ENCODE data around the gene NFE2L2.
"Not testable (repeated sequence)": the region's sequence is repeated elsewhere in the genome, so short reads cannot be mapped to it uniquely, and the experiment has no call there.

Gene NFE2L2

DNA sequence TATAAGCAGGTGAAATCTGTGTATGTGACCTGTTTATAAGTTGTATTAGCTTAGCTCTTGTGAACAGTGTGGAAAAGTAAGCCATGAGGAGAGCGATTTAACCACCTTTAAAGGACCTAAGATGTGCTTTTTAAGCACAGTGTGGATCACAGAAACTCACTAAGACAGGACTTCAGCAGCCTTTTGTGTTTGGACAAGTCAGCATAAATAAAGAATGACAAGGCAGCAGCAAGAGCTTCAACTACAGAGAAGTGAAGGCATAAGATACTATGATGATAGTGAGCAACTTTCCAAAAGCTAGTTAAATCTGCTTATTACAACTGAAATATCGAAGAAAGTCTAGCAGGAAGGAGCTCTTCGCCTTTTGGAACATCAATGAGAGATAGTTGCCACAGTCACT, 43.0 kb downstream of the NFE2L2 start:
- no peak for TF ChIP-seq ZFX (IDR thresholded peaks at IDR 0.05; ENCODE audit: borderline replicate concordance)
- TF ChIP-seq, protein P1, sequence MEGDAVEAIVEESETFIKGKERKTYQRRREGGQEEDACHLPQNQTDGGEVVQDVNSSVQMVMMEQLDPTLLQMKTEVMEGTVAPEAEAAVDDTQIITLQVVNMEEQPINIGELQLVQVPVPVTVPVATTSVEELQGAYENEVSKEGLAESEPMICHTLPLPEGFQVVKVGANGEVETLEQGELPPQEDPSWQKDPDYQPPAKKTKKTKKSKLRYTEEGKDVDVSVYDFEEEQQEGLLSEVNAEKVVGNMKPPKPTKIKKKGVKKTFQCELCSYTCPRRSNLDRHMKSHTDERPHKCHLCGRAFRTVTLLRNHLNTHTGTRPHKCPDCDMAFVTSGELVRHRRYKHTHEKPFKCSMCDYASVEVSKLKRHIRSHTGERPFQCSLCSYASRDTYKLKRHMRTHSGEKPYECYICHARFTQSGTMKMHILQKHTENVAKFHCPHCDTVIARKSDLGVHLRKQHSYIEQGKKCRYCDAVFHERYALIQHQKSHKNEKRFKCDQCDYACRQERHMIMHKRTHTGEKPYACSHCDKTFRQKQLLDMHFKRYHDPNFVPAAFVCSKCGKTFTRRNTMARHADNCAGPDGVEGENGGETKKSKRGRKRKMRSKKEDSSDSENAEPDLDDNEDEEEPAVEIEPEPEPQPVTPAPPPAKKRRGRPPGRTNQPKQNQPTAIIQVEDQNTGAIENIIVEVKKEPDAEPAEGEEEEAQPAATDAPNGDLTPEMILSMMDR (IDR thresholded peaks at IDR 0.05), result no peak
- no peak overlapping the region for H3K27ac ChIP-seq

DNA sequence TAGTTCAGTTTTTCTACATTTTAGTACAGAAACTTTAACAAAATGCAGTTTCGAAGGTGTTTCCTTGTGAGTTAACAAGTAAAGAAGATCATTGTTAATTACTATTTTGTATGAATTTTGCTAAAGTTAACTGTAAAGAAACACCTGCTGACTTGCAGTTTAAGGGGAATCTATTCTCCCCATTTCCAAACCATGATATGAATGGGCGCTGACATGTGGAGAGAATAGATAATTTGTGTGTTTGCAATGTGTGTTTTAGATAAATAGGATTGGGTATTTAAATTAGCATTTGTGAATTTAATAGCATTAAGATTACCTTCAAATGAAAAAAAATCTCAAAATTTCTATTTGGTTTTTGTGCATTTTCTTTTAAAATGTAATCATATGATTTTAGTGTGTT, 44.7 kb downstream of the NFE2L2 start:
- not testable (repeated sequence) for H3K27ac ChIP-seq

DNA sequence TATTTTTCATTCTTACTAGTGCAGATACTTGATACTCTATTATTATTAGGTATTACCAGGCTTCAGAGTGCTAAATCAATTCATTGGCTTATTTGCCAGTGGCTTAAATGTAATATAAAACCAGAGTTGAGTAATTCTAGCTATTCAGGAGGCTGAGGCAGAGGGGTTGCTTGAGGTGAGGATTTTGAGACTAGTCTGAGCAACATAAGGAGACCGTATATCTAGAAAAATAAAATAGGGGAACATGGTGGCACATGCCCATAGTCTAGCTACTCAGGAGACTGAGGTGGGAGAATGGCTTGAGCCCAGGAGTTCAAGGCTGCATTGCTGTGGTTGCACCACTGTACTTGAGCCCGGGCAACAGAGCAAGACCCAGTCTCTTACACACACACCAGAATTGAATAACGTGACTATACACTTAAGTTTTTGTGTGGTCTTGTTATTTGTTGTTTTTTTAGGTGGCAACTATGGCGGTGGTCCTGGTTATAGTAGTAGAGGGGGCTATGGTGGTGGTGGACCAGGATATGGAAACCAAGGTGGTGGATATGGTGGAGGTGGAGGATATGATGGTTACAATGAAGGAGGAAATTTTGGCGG, 47.2 kb downstream of the NFE2L2 start:
- no peak for TF ChIP-seq ZFX (IDR thresholded peaks at IDR 0.05; ENCODE audit: borderline replicate concordance)
- TF ChIP-seq, protein P1 (IDR thresholded peaks at IDR 0.05), result no peak
- no peak overlapping the region for H3K27ac ChIP-seq

DNA sequence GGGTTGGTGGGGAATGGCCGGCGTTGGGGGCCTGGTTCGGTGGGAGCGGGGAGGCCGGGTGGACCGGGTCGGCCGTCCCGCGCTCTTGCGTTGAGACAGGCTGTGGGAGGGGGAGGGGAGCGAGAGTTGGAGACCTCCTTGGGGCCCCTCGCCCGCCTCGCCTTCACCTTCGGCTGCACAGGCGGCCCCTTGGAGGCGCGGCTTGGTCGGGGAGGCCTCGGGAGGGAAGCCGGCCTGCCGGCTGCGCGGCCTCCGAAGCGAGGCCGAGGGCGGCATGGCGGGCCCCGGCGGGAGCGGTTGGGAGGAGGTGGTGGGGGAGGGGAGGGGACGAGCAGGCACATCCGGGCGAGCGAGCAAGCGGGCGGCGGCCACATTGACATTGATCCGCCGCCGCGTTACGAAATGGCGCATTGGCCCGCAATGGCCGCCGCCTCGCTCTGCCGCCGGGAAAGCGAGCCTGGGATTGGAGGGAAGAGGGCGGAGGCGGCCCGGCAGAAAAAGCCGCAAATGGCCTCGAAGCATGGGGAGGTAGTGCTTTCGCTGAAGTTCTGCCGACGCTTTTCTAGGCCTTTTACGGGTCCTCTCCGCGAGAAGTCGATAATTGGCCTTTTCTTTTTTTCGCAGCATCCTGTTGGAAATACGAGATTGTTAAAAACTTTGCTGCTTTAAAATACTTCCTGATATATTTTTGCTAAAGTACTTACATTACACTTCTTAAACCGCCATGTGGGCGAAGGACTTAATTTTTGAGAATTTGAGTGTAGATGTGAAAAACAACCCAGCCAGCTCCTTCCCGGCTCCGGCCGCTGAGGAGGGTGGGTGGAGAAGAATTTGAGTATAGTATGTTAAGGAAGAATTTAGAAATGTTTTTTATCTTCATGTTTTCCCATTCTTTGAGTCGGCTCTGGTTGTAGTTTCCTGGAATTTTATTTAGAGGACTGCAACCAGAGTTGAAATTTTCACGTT, 51.4 kb downstream of the NFE2L2 start:
- no peak for TF ChIP-seq ZFX (IDR thresholded peaks at IDR 0.05; ENCODE audit: borderline replicate concordance)
- TF ChIP-seq, protein P1 (IDR thresholded peaks at IDR 0.05), result no peak
- peak overlapping the region; percentile 90 for H3K27ac ChIP-seq

DNA sequence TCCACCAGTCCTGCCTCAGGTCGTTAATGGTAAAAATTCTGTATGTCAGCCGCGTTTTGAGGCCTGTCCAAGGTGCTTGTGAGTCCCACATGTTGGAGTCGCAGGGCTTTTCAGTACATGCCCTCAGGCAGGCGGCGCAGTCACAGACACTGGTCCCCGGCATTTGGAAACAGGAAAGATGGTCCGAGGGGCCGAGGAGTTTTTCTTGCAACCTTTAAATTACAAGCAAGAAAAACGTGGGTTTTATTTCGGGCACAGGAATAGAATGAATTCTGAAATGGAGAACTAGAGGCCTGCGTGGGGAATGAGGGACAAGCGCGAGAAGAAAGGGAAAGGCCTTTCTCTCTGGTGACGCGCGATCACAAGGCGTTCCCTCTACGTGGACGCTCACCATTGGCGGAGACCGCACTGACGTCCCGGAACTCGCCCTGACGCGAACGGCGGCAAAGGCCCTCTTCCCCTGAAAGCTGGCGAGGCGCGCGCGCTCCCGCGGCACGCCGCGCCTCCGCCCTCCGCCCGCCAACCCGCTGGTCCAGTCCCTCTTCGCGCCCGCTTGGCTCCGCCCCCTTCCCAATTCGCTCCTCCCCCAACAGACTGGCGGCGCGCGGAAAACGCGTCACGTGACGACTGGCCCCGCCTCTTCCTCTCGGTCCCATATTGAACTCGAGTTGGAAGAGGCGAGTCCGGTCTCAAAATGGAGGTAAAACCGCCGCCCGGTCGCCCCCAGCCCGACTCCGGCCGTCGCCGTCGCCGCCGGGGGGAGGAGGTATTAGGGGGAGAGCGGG, 52.2 kb downstream of the NFE2L2 start, which contains the start of gene HNRNPA3:
TSS of gene HNRNPA3 (plus strand) at position 689 of the 785 bp plus-strand sequence. CDS start at position 695, 6 bp downstream.
- no peak for TF ChIP-seq ZFX (IDR thresholded peaks at IDR 0.05; ENCODE audit: borderline replicate concordance)
- TF ChIP-seq, protein P1 (IDR thresholded peaks at IDR 0.05), result no peak

DNA sequence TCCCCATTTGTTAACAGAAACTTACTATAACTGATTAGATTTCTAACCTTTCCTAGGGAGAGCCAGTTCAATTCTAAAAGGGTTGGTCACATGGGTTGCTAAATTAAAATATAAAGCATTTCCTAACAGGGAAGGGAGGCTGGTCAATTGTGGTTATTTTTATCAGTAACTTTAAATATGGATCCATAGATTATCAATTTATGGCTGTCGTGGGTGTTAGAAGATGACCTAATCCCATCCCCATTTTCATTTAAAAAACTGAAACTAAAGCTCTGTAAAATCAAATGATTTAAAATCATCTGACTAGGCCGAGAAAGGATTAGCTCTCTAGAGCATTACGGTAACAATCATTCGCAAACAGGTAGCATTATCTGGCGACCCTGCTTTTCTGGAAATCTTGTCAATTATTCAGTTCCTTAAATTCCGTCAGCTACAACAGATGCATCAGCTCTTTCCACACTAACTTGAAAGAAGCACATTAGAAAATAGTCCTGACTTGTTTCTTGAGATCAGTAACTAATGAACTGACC, 52.9 kb downstream of the NFE2L2 start:
- peak overlapping the region; percentile 90 for H3K27ac ChIP-seq
- no peak for TF ChIP-seq ZFX (IDR thresholded peaks at IDR 0.05; ENCODE audit: borderline replicate concordance)
- TF ChIP-seq, protein P1 (IDR thresholded peaks at IDR 0.05), result no peak

More for the DNA sequence above, 52.2 kb downstream of the NFE2L2 start, which contains the start of gene HNRNPA3:
- peak within 1 kb of the TSS; percentile 90 for H3K27ac ChIP-seq

DNA sequence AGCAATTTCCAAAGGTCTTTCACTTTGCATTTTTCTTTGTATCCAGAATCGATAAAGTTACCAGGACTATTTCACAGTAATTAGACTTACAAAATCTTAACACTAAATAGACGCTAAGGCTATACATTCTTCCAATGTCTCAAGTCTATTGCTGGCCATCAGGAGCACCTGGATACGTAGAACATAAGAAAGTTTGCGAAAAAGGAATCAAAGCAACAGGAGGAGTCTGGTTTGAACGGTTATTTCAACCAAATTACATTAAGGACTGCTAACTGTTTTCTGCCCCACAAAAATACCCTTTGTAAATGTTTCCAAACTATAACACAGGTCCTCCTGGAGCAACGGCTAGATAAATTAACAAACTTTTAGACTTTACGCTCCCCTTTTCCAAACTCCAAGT, 53.4 kb downstream of the NFE2L2 start:
- TF ChIP-seq, protein P1 (IDR thresholded peaks at IDR 0.05), result no peak
- TF ChIP-seq ZFX (IDR thresholded peaks at IDR 0.05; ENCODE audit: borderline replicate concordance), result no peak
- H3K27ac ChIP-seq, result peak overlapping the region; percentile 90

Measured in 22Rv1 (cell line).